ENCODE measurements around the gene RASGRP4. TPM values are rescaled to one million over a fixed set of nuclear protein-coding genes. Genes with fewer than 3 reads are reported as not detected.

The RASGRP4 gene
- total and polyA plus RNA-seq, 2 donors from 2014 or later, result 0.80 to 3.6 TPM

- H3K27me3 ChIP-seq (ENCODE audit: control insufficient read depth, insufficient read depth, low read length), result no peaks in the 10 kb centered on the region
- H3K4me3 ChIP-seq (ENCODE audit: low read length in 3 of 3), result no peak overlapping the region
- DNase-seq (no peak), FAIRE-seq (no peak)
- no peak for TF ChIP-seq CTCF (IDR thresholded peaks at IDR 0.05; ENCODE audit: borderline replicate concordance, extremely low read depth, insufficient read depth)
- no peak overlapping the region for H3K27ac ChIP-seq (ENCODE audit: low read depth in 2 of 2, low read length in 2 of 2)
- peaks cover 0 to 4% (median 3%) of the 10 kb centered on the region in 3 donors for H3K4me1 ChIP-seq (ENCODE audit: control insufficient read depth in 2 of 3, insufficient read depth in 2 of 3, low read depth in 1 of 3, low read length in 3 of 3)
- no peaks in the 10 kb centered on the region for H3K9me3 ChIP-seq (ENCODE audit: control insufficient read depth in 2 of 3, insufficient read depth in 1 of 3, low read length in 3 of 3)
- intact Hi-C loops (cut with DNase I), result no loop called here
- H3K36me3 ChIP-seq (ENCODE audit: control insufficient read depth in 2 of 3, insufficient read depth in 3 of 3, low read length in 3 of 3), result peaks cover 2 to 37% (median 15%) of the 10 kb centered on the region in 3 donors
- no peak overlapping the region for H3K9ac ChIP-seq (ENCODE audit: low read length in 3 of 3)
These were observed 44.9 kb downstream of the RASGRP4 start for GRCh38 chr19:38381138-38381537.

- Histone ChIP-seq H3K27ac (ENCODE audit: low read depth in 2 of 2, low read length in 2 of 2) (no peak overlapping the region), H3K9ac (ENCODE audit: low read length in 3 of 3) (no peak overlapping the region), H3K9me3 (ENCODE audit: control insufficient read depth in 2 of 3, insufficient read depth in 1 of 3, low read length in 3 of 3) (no peaks in the 10 kb centered on the region), H3K27me3 (ENCODE audit: control insufficient read depth, insufficient read depth, low read length) (no peaks in the 10 kb centered on the region), H3K36me3 (ENCODE audit: control insufficient read depth in 2 of 3, insufficient read depth in 3 of 3, low read length in 3 of 3) (peaks cover 2 to 37% (median 15%) of the 10 kb centered on the region in 3 donors), H3K4me1 (ENCODE audit: control insufficient read depth in 2 of 3, insufficient read depth in 2 of 3, low read depth in 1 of 3, low read length in 3 of 3) (peaks cover 0 to 13% (median 12%) of the 10 kb centered on the region in 3 donors), H3K4me3 (ENCODE audit: low read length in 3 of 3) (no peak overlapping the region)
- intact Hi-C loops (cut with DNase I), result no loop called here
- FAIRE-seq (no peak), DNase-seq (no peak)
- no peak for TF ChIP-seq CTCF (IDR thresholded peaks at IDR 0.05; ENCODE audit: borderline replicate concordance, extremely low read depth, insufficient read depth)
These were observed 47.2 kb downstream of the RASGRP4 start for GRCh38 chr19:38378866-38379265.

GRCh38 chr19:38377052-38377451, 49.0 kb downstream of the RASGRP4 start:
- intact Hi-C loops (cut with DNase I), result no loop called here
- FAIRE-seq, result no peak
- H3K36me3 ChIP-seq (ENCODE audit: control insufficient read depth in 2 of 3, insufficient read depth in 3 of 3, low read length in 3 of 3), result peaks cover 2 to 22% (median 10%) of the 10 kb centered on the region in 3 donors

More at GRCh38 chr19:38377052-38377451, 49.0 kb downstream of the RASGRP4 start:
- DNase-seq, result no peak
- H3K27me3 ChIP-seq (ENCODE audit: control insufficient read depth, insufficient read depth, low read length), result no peaks in the 10 kb centered on the region
- no peaks in the 10 kb centered on the region for H3K9me3 ChIP-seq (ENCODE audit: control insufficient read depth in 2 of 3, insufficient read depth in 1 of 3, low read length in 3 of 3)
- H3K27ac ChIP-seq (ENCODE audit: low read depth in 2 of 2, low read length in 2 of 2), result no peak overlapping the region
- H3K4me1 ChIP-seq (ENCODE audit: control insufficient read depth in 2 of 3, insufficient read depth in 2 of 3, low read depth in 1 of 3, low read length in 3 of 3), result peaks cover 0 to 13% (median 12%) of the 10 kb centered on the region in 3 donors
- no peak for TF ChIP-seq CTCF (IDR thresholded peaks at IDR 0.05; ENCODE audit: borderline replicate concordance, extremely low read depth, insufficient read depth)
- no peak overlapping the region for H3K9ac ChIP-seq (ENCODE audit: low read length in 3 of 3)
- H3K4me3 ChIP-seq (ENCODE audit: low read length in 3 of 3), result no peak overlapping the region

Data from kidney (tissue), 14 donors.